ENCODE data around the gene SNX9. TPM values are rescaled to one million over a fixed set of nuclear protein-coding genes. Genes with fewer than 3 reads are reported as not detected.
A peak's percentile ranks its signal among the peaks of the same experiment; 100 is the strongest.

Gene SNX9
- total RNA-seq, 2 experiments from 2014 or later = 14.8 to 15.2 TPM

- peak overlapping the region; percentile 71 for H3K4me3 Mint-ChIP-seq
- no peak overlapping the region for H3K27ac Mint-ChIP-seq
- H3K4me1 Mint-ChIP-seq = peaks cover 57% of the 10 kb centered on the region
- peaks cover 4% of the 10 kb centered on the region for H3K36me3 Mint-ChIP-seq
- DNase-seq (no peak), ATAC-seq (ENCODE audit: low read depth) (no peak)
- no peaks in the 10 kb centered on the region for H3K9me3 Mint-ChIP-seq
- POLR2A ChIA-PET = no interaction called here
- no peaks in the 10 kb centered on the region for H3K27me3 Mint-ChIP-seq
These were observed 162.5 kb downstream of the SNX9 start for GRCh38 chr6:157985378-157986155.

DNA sequence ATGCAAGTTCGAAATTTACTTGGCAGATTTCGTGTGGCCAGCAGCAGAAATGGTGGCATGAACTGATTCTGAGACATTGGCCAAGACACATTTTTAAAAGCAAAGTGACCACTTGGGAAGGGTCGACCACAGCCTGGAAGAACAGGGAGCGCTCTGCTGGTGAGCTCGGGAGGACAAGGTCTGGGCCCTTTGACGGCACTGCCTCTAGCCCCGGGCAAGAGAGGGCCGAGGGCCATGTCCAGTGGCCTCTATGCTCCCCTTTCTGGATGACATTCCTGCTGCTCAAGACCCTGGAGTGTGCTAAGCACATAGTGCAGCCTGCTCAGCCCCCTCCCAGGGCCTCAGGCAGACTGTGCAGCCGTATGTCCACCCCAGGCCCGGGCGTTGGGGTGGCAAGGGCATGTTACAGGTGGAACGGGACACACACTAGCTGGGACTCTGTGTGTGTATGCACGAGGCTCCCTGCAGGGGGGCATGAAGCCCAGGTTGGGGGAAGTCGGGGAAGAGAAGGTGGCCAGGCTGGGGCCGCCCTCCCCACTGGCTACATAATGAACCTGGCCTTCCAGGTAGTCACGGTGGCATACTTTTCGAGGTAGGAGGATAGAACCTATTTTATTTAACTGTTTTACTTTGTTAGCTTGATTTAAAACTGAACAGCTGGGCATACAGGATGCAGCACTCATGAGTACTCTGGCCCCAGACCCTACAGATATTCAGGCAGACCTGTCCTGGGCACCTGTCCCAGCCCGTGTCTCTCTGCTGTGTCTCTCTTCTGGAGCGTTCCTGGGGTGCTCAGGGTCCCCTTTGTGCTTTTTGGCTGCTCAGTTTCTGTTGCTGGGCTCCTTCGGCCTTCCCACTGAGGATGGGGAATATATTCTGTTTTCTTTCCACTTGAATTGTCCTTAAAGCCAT, 165.0 kb downstream of the SNX9 start:
- no peaks in the 10 kb centered on the region for H3K27me3 Mint-ChIP-seq
- peaks cover 57% of the 10 kb centered on the region for H3K4me1 Mint-ChIP-seq
- no peak for DNase-seq
- ATAC-seq (ENCODE audit: low read depth) = no peak
- peaks cover 13% of the 10 kb centered on the region for H3K36me3 Mint-ChIP-seq
- no peak overlapping the region for H3K4me3 Mint-ChIP-seq
- no peak overlapping the region for H3K27ac Mint-ChIP-seq
- no peaks in the 10 kb centered on the region for H3K9me3 Mint-ChIP-seq
- POLR2A ChIA-PET = interaction anchor here (1.3 kb wide), 1 partner anchor 58 kb away, joined by 3 read pairs; no protein-coding TSS in a partner anchor

DNA sequence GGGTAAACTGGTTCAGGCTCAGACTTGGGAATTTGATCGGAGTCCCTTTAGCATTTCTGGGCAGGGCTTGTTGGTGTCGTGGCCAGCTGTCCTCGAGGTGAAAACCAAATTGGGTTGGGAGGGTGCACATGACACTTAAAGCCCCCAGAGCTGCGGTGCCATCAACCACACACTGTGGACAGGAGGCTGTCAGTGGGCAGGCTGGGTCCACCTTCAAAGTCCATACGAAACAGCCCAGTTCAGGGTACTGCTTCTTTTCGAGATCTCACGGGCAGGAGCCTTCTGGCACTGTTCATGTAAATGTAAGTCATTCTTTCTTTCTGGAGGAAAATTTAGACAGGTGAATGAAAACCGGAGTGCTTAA, 165.6 kb downstream of the SNX9 start:
- ATAC-seq (ENCODE audit: low read depth) (no peak), DNase-seq (no peak)
- Mint-ChIP-seq H3K27ac (no peak overlapping the region), H3K4me3 (no peak overlapping the region), H3K36me3 (peaks cover 11% of the 10 kb centered on the region), H3K4me1 (peaks cover 55% of the 10 kb centered on the region), H3K27me3 (no peaks in the 10 kb centered on the region), H3K9me3 (no peaks in the 10 kb centered on the region)
- POLR2A ChIA-PET = interaction anchor here (1.3 kb wide), 1 partner anchor 58 kb away, joined by 3 read pairs; no protein-coding TSS in a partner anchor

GRCh38 chr6:157989541-157990289, 166.7 kb downstream of the SNX9 start:
- peaks cover 50% of the 10 kb centered on the region for H3K4me1 Mint-ChIP-seq
- no peaks in the 10 kb centered on the region for H3K27me3 Mint-ChIP-seq
- POLR2A ChIA-PET = interaction anchor here (1.1 to 1.3 kb wide), 4 partner anchors 13 to 57 kb away, joined by 3 to 4 read pairs (median 4); no protein-coding TSS in a partner anchor
- H3K27ac Mint-ChIP-seq = peak overlapping the region; percentile 87
- ATAC-seq (ENCODE audit: low read depth) (peak; percentile 12), DNase-seq (no peak)
- no peaks in the 10 kb centered on the region for H3K9me3 Mint-ChIP-seq
- peak overlapping the region; percentile 76 for H3K4me3 Mint-ChIP-seq
- peaks cover 11% of the 10 kb centered on the region for H3K36me3 Mint-ChIP-seq

- Mint-ChIP-seq H3K4me3 (peak overlapping the region; percentile 76), H3K36me3 (peaks cover 11% of the 10 kb centered on the region), H3K9me3 (no peaks in the 10 kb centered on the region), H3K27ac (peak overlapping the region; percentile 87), H3K4me1 (peaks cover 42% of the 10 kb centered on the region), H3K27me3 (no peaks in the 10 kb centered on the region)
- POLR2A ChIA-PET = interaction anchor here (1.1 to 1.2 kb wide), 3 partner anchors 13 to 56 kb away, joined by 3 to 4 read pairs (median 4); no protein-coding TSS in a partner anchor
- DNase-seq (peak; percentile 57), ATAC-seq (ENCODE audit: low read depth) (peak; percentile 84)
These were observed 167.4 kb downstream of the SNX9 start for GRCh38 chr6:157990321-157991066.

- Mint-ChIP-seq H3K27ac (peak overlapping the region; percentile 87), H3K27me3 (no peaks in the 10 kb centered on the region), H3K4me3 (peak overlapping the region; percentile 76)
These were observed 168.0 kb downstream of the SNX9 start for GRCh38 chr6:157991067-157991432.

GRCh38 chr6:157993076-157993475, 170.0 kb downstream of the SNX9 start:
- peaks cover 45% of the 10 kb centered on the region for H3K4me1 Mint-ChIP-seq
- POLR2A ChIA-PET = no interaction called here
- DNase-seq = no peak

More at GRCh38 chr6:157991067-157991432, 168.0 kb downstream of the SNX9 start:
- no peak for ATAC-seq (ENCODE audit: low read depth)
- H3K9me3 Mint-ChIP-seq = no peaks in the 10 kb centered on the region
- no peak for DNase-seq
- POLR2A ChIA-PET = interaction anchor here (1.2 kb wide), 1 partner anchor 12 kb away, joined by 3 read pairs; no protein-coding TSS in a partner anchor
- H3K36me3 Mint-ChIP-seq = peaks cover 11% of the 10 kb centered on the region
- peaks cover 43% of the 10 kb centered on the region for H3K4me1 Mint-ChIP-seq

DNA sequence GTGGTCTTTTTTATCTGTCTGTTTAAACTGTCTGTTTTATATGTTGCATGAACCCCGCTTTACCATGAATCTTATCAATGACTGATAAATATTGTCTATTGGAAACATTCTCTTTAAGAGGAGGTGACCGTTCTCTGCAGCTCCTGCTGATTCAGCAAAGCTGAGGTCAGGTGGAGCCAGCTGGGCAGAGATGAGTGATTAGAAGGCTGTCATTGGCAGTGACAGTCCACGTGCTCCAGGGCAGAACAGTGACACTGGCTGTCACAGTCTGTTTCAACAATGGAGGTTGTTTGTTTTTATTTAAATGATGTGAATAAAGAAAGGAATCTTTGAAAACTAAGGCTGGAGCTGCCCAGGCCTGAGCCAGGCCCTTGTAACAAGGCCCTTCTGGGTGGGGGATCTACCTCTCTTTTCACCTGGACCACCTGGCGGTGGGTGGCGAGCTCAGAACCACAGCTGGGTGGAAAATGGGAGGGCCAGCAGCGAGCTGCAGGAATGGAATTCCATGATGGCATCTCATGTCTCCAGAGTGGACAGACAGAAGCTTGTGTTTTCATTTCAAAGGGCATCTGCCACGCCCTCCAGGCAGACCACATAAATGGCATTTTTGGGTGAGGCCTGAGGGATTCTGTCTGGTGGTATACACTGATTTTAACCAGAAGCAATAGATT, 171.2 kb downstream of the SNX9 start:
- POLR2A ChIA-PET = no interaction called here

More at GRCh38 chr6:157993076-157993475, 170.0 kb downstream of the SNX9 start:
- H3K4me3 Mint-ChIP-seq = no peak overlapping the region
- peaks cover 18% of the 10 kb centered on the region for H3K36me3 Mint-ChIP-seq
- no peaks in the 10 kb centered on the region for H3K9me3 Mint-ChIP-seq
- no peak for ATAC-seq (ENCODE audit: low read depth)
- no peak overlapping the region for H3K27ac Mint-ChIP-seq
- H3K27me3 Mint-ChIP-seq = no peaks in the 10 kb centered on the region

More for the DNA sequence above, 171.2 kb downstream of the SNX9 start:
- Mint-ChIP-seq H3K27ac (no peak overlapping the region), H3K4me1 (peaks cover 36% of the 10 kb centered on the region), H3K9me3 (no peaks in the 10 kb centered on the region), H3K27me3 (no peaks in the 10 kb centered on the region), H3K36me3 (peaks cover 18% of the 10 kb centered on the region), H3K4me3 (no peak overlapping the region)
- no peak for ATAC-seq (ENCODE audit: low read depth)
- no peak for DNase-seq

Other genes with a start within 250 kb of the SNX9 start
- 10 to 100 TPM; 26.2 to 32.1 TPM for gene SYNJ2, start 158.6 kb downstream of the SNX9 start, total RNA-seq

Data from activated naive CD8-positive, alpha-beta T cell treated with anti-CD3 and anti-CD28 coated beads, Interleukin-2, amount 10 ng/mL, durations not matched to agents 7 days and 5 days (primary cell).